Effector memory CD4-positive, alpha-beta T cell (primary cell): ENCODE data around the gene TIFAB.

Experiments
- DNase-seq, 3 donors: peaks; one replicate each; pipeline ENCODE4 v3.0.0-alpha.2; 2020
- H3K27ac ChIP-seq: 2 replicates; pipeline ENCODE4 v1.7.0; 2013; ENCODE audit warnings: mild to moderate bottlenecking, low read length, moderate library complexity; ENCODE audit not compliant: insufficient read depth, poor library complexity, severe bottlenecking
- H3K27me3 ChIP-seq: replicated peaks from 2 replicates; pipeline ENCODE4 v1.7.0; 2013; ENCODE audit warnings: mild to moderate bottlenecking, low read length; ENCODE audit not compliant: insufficient read depth, control insufficient read depth, poor library complexity, severe bottlenecking
- H3K36me3 ChIP-seq: 2 replicates; pipeline ENCODE4 v1.7.0; 2013; ENCODE audit warnings: mild to moderate bottlenecking, low read length, moderate library complexity; ENCODE audit not compliant: control insufficient read depth, insufficient read depth
- H3K4me1 ChIP-seq: 2 replicates; pipeline ENCODE4 v1.7.0; 2013; ENCODE audit warnings: low read length, mild to moderate bottlenecking; ENCODE audit not compliant: control insufficient read depth, insufficient read depth, poor library complexity, severe bottlenecking
- H3K4me3 ChIP-seq: 2 replicates; pipeline ENCODE4 v1.7.0; 2013; ENCODE audit warnings: low read length, low read depth, mild to moderate bottlenecking; ENCODE audit not compliant: insufficient read depth, poor library complexity, severe bottlenecking
- H3K9me3 ChIP-seq: 2 replicates; pipeline ENCODE4 v1.7.0; 2013; ENCODE audit warnings: mild to moderate bottlenecking, low read length, moderate library complexity; ENCODE audit not compliant: control insufficient read depth

Gene TIFAB

DNA sequence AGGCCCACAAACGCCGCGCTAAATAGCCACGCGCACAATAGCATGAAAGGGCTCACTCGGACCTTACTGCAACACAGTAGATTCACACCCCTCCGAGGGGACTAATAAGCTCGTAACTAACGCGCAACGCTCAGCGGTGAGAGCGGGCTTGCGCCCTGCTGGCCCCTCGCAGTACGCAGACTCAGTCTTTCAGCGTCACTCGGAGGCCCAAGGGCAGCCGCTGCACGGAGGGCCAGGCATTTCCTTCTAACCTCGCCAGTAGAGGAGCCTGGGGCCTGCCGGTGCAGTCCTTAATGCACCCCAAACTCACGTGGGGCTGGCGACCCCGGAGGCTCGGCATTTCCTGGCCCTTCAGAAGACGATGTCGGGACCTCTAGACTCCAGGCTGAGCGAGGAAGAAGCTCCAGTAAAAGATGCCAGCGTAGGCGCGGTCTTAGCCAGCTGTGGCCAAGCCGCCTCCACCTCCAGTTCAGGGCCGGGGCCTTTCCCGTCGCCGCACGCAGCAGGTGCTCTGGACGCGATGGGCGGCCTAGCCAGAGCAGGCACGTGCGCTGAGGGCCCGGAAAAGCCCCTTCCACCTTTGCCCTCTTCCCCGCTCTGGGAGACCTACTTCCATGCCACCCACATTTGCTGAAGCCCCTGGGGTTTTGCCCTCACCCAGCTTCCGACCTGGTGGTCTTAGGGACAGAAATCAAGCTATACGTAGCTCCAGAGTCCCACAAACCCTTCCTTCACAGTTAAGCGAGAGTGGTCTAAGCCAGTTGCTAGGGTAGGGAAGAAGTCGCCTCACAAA is 38.3 kb upstream of the TIFAB start:
- Histone ChIP-seq H3K9me3 (no peaks in the 10 kb centered on the region), H3K4me3 (no peak overlapping the region), H3K27ac (no peak overlapping the region), H3K4me1 (no peaks in the 10 kb centered on the region), H3K36me3 (no peaks in the 10 kb centered on the region), H3K27me3 (peaks cover 36% of the 10 kb centered on the region)
- DNase-seq = no peak

DNA sequence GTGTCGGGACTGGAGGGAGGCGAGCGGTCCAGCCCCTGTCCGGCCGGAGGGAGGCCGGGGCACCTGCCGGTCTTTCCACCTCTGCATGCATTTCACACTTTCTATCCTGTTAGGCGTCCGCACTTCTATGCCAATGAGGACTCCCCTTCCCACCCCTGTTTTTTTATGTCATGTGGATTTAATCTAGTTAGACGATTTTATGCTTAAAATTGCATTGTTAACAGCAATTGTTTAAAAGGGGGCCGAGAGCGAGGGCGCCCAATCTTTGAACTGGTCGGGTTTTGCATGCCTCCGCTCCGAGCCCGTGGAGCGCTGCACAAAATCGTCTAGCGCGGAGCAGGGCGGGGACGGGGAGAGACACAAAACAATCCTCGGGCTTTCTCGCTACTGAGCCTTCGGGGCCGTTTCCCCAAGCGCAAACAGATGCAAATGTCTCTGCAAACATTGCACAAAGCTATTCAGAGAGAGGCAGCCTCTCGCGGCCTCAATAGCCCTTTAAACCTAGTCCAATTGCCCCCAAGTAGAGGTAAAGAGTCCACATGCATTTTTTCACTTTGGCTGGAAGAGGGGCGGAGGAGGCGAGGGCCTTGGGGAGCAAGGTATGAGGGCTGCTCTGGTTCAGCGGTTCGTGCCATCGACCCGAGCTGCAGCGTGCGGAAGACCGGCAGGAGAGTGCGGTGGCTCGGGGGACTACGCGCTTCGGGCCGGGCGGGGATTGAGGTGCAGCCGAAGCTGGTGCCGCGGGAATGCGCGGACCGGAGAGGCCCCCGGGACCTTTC is 37.5 kb upstream of the TIFAB start:
- H3K27me3 ChIP-seq = peaks cover 36% of the 10 kb centered on the region
- no peak overlapping the region for H3K27ac ChIP-seq
- H3K4me3 ChIP-seq = no peak overlapping the region
- DNase-seq = no peak
- no peaks in the 10 kb centered on the region for H3K36me3 ChIP-seq
- no peaks in the 10 kb centered on the region for H3K9me3 ChIP-seq
- H3K4me1 ChIP-seq = no peaks in the 10 kb centered on the region

DNA sequence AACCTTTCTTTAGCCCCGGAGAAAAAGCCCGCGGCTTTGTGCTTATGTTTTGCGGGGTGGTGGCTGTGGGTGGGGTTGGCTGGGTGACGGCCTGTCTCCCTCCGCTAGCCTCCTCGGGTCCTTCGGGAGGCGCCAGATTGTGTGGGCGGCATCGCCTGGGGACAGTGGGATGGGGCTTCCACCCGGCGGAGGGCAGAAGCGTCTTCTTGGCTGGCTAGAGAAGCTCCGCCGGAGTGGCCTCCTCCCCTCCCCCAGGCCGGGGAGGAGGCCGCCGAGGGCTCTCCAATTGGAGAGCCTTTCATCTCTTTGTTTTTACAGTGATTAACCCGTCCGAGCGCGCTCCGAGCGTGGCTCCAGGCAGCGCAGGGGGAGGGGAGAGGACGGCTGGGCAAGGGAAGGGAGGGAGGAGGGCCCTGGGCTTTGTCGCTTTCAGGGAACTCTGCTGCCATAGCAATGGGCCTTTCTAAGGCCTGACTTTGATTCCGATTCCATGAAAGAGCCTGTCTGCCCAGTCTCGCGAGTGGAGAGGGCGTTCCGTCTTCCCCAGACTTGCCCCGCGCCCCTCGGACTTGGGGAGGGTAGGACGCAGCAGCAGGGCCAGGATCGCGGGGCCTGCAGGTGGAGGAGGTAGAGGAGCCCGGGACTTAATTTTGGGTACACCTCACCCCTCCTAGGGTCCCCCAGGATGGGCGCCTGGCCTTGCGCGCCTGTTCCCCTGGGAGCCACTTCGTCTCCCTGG is 36.7 kb upstream of the TIFAB start:
- H3K27me3 ChIP-seq = peaks cover 35% of the 10 kb centered on the region
- H3K4me3 ChIP-seq = no peak overlapping the region
- H3K4me1 ChIP-seq = no peaks in the 10 kb centered on the region
- DNase-seq = no peak
- H3K9me3 ChIP-seq = no peaks in the 10 kb centered on the region
- H3K36me3 ChIP-seq = no peaks in the 10 kb centered on the region
- no peak overlapping the region for H3K27ac ChIP-seq

DNA sequence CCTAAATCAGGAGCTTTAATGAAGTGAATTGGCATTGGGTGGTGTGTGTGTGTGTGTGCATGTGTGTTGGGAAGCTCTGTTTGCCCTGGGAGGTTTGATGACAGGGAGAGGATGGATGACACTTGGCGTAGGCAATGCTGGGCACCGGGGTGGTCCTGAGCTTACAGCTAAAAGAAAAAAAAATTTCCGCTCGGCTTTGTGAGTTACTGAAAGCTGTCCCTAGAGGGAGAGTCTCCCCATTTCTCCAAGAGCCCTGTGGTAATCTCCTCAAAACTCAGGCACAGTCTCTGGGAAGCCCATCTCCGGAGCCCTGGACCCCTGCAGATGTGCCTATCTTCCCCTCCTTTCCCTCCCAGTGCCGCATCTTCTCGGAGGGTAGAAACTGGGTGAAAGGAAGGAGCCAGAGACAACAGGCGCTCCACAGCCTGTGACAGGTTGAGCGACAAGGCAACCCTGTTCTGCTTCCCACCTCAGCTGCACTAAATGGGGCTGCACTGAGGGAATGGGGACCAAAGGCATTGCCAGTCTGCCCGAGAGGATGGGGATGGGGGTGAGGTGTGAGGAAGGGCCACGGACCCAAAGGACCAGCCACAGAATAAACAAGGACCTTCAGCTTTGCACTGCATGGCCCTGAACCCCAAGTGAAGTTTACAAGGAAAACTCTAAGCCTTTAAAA is 35.8 kb upstream of the TIFAB start:
- DNase-seq = no peak
- no peak overlapping the region for H3K27ac ChIP-seq
- no peak overlapping the region for H3K4me3 ChIP-seq
- no peaks in the 10 kb centered on the region for H3K9me3 ChIP-seq
- no peaks in the 10 kb centered on the region for H3K4me1 ChIP-seq
- H3K36me3 ChIP-seq = no peaks in the 10 kb centered on the region
- H3K27me3 ChIP-seq = peaks cover 32% of the 10 kb centered on the region

DNA sequence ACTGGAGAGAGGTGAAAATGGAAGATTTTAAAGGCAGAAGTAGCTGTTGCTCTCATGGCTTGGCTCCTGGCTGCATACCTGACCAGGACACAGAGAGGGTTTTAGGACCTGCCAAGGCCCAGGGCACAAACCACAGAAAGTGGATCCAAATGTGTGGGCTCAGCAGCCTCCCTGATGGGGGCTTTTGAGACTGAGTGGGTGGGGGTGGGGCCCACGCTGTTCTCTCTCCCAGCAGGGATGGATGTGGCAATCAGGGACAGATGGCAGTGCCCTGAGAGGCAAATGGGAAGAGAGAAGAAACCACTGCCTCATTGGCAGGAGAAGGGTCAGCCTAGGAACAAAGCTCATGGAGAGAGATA is 34.9 kb upstream of the TIFAB start:
- Histone ChIP-seq H3K4me3 (no peak overlapping the region), H3K36me3 (no peaks in the 10 kb centered on the region), H3K27me3 (peaks cover 32% of the 10 kb centered on the region), H3K9me3 (no peaks in the 10 kb centered on the region), H3K27ac (no peak overlapping the region), H3K4me1 (no peaks in the 10 kb centered on the region)
- no peak for DNase-seq

DNA sequence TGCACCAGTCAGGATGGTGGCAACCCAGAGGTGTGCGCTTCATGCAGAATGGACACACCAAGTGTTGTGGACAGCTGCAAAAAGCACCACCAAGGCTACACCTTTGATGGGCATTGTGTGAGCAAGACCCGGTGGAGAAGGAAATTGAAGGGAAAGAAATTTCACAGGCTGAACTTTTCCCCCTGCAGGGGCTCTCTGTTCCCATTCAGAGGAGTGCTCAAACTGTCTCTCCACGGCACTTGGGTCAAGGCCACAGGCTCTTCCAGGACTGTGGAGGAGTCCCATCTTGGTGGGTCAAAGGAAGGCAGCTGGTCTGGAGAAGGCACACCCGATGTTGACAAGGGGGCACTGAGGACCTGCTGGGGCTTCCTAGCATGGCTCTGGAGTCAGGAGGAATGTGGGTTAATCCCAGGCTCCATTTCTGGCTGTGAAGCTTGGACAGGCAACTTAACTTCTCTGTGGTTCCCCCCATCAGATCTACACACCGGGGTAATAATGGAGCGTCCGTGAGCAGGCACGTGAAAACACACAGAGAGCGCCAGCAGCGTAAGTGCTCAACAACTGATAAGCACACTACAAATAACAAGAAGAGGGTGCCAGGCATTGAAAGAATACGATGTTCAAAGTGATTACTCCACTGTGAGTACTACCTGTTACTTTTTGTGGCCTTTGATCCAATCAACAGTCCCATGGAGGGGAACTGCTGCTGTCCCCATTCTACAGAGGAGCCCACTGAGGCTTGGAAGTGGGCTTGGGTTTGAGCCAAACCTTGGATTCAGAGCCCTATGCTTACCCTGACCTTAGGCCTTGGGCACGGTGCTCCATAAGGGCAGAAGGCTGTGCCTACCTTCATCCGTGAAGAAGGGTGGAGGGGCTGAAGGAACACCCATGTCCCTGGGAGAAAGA is 34.2 kb upstream of the TIFAB start:
- Histone ChIP-seq H3K4me1 (no peaks in the 10 kb centered on the region), H3K9me3 (no peaks in the 10 kb centered on the region), H3K27me3 (peaks cover 30% of the 10 kb centered on the region), H3K36me3 (no peaks in the 10 kb centered on the region), H3K4me3 (no peak overlapping the region), H3K27ac (no peak overlapping the region)
- no peak for DNase-seq

DNA sequence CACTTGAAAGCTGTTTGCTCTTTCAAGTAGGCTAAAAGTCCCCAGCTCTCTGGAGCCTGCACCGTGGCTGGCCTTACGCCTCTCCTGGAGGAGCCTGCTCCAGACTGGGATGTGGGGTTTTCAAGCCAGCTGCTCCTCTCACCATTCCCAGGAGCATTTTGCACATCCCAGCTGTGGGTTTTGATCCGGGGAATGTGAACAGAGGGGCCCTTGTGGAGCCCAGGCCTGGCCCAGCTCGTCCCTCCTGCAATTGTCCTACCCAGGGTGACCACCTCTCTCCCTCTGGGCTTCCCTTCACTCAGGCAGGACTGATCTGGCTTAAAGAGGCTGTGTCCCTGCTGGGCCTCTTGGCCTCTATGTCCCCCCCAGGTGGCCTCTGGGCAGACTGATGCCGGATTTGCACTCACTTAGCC is 32.5 kb upstream of the TIFAB start:
- no peaks in the 10 kb centered on the region for H3K9me3 ChIP-seq
- no peak overlapping the region for H3K4me3 ChIP-seq
- H3K27me3 ChIP-seq = peaks cover 13% of the 10 kb centered on the region
- H3K36me3 ChIP-seq = no peaks in the 10 kb centered on the region
- no peak overlapping the region for H3K27ac ChIP-seq
- no peak for DNase-seq
- no peaks in the 10 kb centered on the region for H3K4me1 ChIP-seq

DNA sequence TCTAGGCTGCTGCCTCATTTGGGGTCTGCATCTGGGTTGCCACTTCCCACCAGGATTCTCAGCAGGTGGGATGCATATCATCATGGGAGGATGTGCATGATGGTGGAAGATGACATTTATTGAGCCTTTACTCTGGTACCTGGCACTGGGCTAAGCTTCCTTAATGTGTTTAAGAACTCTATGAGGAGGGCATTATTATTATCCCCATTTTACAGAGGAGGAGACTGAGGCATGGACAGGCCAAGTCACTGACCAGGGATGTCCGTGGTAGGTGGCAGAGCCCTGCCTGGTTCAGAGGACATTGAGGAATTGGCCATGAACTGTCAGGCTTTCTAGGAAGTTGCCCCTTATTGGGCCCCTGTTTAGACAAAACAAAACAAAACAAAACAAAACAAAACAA is 31.1 kb upstream of the TIFAB start:
- Histone ChIP-seq H3K27me3 (peaks cover 10% of the 10 kb centered on the region), H3K27ac (no peak overlapping the region), H3K4me1 (no peaks in the 10 kb centered on the region), H3K9me3 (no peaks in the 10 kb centered on the region), H3K36me3 (no peaks in the 10 kb centered on the region), H3K4me3 (no peak overlapping the region)
- no peak for DNase-seq

DNA sequence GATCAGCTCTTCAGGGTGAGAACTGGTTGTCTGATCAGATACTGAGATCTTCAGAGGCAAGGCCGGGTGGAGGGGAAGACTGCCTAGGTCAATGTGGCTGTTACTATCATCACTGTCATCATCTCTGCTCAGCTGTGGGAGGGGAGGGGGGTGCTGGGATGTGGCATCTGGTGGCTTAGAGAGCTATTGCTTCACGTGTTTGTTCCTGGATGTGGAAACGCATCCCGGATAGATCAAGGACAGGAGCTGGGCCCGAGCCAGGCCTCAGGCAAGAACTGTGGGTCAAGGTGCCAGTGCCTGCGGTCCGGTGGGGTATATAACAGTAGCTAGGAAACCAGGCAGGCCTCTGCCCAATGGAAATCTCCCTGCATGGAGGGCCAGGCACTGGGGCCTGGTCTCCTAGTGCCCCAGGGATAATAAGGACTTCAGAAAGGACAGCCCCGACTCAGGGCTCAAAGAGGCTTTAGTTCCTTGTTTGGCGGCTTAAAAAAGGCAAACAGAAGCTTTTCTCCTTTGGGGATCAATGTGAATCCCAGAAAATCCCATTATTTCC is 30.3 kb upstream of the TIFAB start:
- no peak overlapping the region for H3K27ac ChIP-seq
- H3K4me1 ChIP-seq = no peaks in the 10 kb centered on the region
- DNase-seq = no peak
- H3K36me3 ChIP-seq = no peaks in the 10 kb centered on the region
- H3K27me3 ChIP-seq = peaks cover 2% of the 10 kb centered on the region
- no peaks in the 10 kb centered on the region for H3K9me3 ChIP-seq
- no peak overlapping the region for H3K4me3 ChIP-seq
